NCI-H526 treated with DMSO at 0.1 percent for 48 hours (cell line): ENCODE data around the gene POTEJ.
"Not testable (repeated sequence)": the region's sequence is repeated elsewhere in the genome, so short reads cannot be mapped to it uniquely, and the experiment has no call there.

Experiments used
- DNase-seq: peaks from one replicate; lab custom pipeline; 2025; lab: John Stamatoyannopoulos, UW

POTEJ gene

GRCh38 chr2:130611140-130611539 is at the start of gene POTEJ:
Gene POTEJ, plus strand, starts transcription at chr2:130611440. Its CDS starts 93 bp downstream, at chr2:130611533.
- not testable (repeated sequence) for DNase-seq

- DNase-seq: not testable (repeated sequence)
These were observed 45.1 kb upstream of the POTEJ start for GRCh38 chr2:130566165-130566564.

GRCh38 chr2:130571929-130572328 is 39.3 kb upstream of the POTEJ start:
- not testable (repeated sequence) for DNase-seq

GRCh38 chr2:130574230-130574629 is 37.0 kb upstream of the POTEJ start:
- DNase-seq: not testable (repeated sequence)

GRCh38 chr2:130576209-130576784 is 34.9 kb upstream of the POTEJ start:
- DNase-seq: not testable (repeated sequence)

GRCh38 chr2:130577559-130577958 is 33.7 kb upstream of the POTEJ start:
- not testable (repeated sequence) for DNase-seq

- DNase-seq: not testable (repeated sequence)
These were observed 32.1 kb upstream of the POTEJ start for GRCh38 chr2:130579121-130579520.

- not testable (repeated sequence) for DNase-seq
These were observed 29.7 kb upstream of the POTEJ start for GRCh38 chr2:130581491-130581890.

- DNase-seq: not testable (repeated sequence)
These were observed 28.3 kb upstream of the POTEJ start for GRCh38 chr2:130582970-130583369.

GRCh38 chr2:130583582-130583981 is 27.7 kb upstream of the POTEJ start:
- DNase-seq: not testable (repeated sequence)

GRCh38 chr2:130584726-130585125 is 26.5 kb upstream of the POTEJ start:
- DNase-seq: not testable (repeated sequence)

GRCh38 chr2:130588688-130589458 is 22.4 kb upstream of the POTEJ start:
- DNase-seq: not testable (repeated sequence)

GRCh38 chr2:130590170-130590841 is 20.9 kb upstream of the POTEJ start:
- not testable (repeated sequence) for DNase-seq

- not testable (repeated sequence) for DNase-seq
These were observed 20.3 kb upstream of the POTEJ start for GRCh38 chr2:130590842-130591359.

- DNase-seq: not testable (repeated sequence)
These were observed 18.3 kb upstream of the POTEJ start for GRCh38 chr2:130592791-130593414.

GRCh38 chr2:130594011-130594410 is 17.2 kb upstream of the POTEJ start:
- not testable (repeated sequence) for DNase-seq

GRCh38 chr2:130596757-130597156 is 14.5 kb upstream of the POTEJ start:
- not testable (repeated sequence) for DNase-seq

- not testable (repeated sequence) for DNase-seq
These were observed 13.2 kb upstream of the POTEJ start for GRCh38 chr2:130597994-130598393.

GRCh38 chr2:130598463-130598862 is 12.8 kb upstream of the POTEJ start:
- not testable (repeated sequence) for DNase-seq

GRCh38 chr2:130599393-130599792 is 11.8 kb upstream of the POTEJ start, which contains the start of gene CFC1:
Gene CFC1, minus strand, starts transcription at chr2:130599575. Its CDS starts 288 bp downstream, at chr2:130599287.
- DNase-seq: not testable (repeated sequence)

- not testable (repeated sequence) for DNase-seq
These were observed 11.3 kb upstream of the POTEJ start for GRCh38 chr2:130599926-130600325.
